Epithelial cell of esophagus (primary cell): ENCODE measurements around the gene SPDYE18.
"Not testable (repeated sequence)": the region's sequence is repeated elsewhere in the genome, so short reads cannot be mapped to it uniquely, and the experiment has no call there.

ENCODE experiments used
- DNase-seq: peaks from one replicate; pipeline ENCODE4 v3.0.0; 2010; ENCODE audit warnings: low read depth
- H3K4me3 ChIP-seq: 2 replicates; pipeline ENCODE4 v1.5.1; 2011; ENCODE audit warnings: mild to moderate bottlenecking, low read length, control low read depth

SPDYE18 gene

GRCh38 chr7:77006127-77007110 lies 55.9 kb downstream of the SPDYE18 start:
- DNase-seq, H3K4me3 ChIP-seq: not testable (repeated sequence)

- H3K4me3 ChIP-seq, DNase-seq: not testable (repeated sequence)
Measured at GRCh38 chr7:77005461-77006057, 56.8 kb downstream of the SPDYE18 start.

DNA sequence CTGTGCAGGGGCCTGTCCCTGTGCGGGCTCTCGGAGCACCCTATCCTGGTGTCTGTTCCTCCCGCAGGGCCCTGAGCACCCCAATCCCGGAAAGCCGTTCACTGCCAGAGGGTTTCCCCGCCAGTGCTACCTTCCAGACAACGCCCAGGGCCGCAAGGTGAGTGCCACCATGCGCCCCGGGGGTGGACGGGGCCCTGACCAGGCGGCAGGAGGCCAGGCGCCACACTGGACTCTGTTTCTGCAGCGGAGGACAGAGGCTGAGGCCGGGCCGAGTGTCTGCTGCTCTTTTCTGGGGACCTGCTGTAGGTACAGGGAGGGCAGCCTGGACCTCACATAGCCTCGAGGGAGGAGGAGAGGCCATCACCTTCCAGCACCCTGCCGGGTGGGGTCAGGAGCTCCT lies 58.2 kb downstream of the SPDYE18 start:
- H3K4me3 ChIP-seq, DNase-seq: not testable (repeated sequence)

DNA sequence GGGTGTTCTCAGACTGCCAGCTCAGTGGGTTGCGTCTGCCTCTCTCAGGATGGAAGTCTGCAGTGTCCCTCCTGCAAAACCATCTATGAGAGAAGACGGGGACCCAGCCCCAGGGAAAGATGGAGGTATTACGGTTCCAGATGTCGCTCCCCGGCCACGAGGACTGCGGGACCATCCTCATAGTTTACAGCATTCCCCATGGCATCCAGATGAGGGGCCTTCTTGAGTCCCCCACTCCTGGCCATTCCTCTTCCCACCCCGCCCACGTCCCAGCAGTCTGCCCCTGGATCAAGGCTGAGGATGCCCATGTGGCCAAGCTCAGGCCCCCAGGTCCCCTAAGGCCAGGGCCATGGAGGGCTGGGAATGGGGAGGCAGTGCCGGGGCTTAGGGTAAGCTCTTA lies 59.1 kb downstream of the SPDYE18 start:
- H3K4me3 ChIP-seq, DNase-seq: not testable (repeated sequence)

DNA sequence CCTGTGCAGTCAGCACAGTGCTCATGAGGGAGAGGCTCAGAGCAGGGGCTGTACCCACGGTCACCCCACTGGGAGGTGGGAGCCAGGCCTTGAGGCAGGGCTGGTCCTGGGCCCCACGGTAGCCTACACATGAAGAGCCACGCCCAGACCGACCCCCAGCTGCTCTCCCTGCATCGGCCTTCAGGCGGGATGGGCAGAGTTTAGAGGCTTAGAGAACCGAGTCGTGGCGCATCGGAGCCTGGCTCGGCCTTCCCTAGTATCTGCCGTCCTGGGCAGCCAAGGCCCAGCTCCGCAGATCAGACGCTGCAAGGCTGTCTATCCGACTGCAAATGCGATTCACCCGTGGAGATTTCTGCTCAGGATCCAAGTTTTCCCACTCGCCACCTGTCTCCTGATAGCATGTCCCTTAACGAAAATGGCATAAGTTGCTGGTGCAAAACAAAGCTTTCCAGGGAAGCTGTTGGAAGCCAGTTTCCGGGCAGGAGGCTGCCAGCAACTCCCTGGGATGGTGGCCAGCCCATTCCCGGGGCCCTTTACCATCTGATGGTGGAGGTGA lies 59.6 kb downstream of the SPDYE18 start:
- H3K4me3 ChIP-seq, DNase-seq: not testable (repeated sequence)

GRCh38 chr7:77002104-77002503 lies 60.3 kb downstream of the SPDYE18 start:
- not testable (repeated sequence) for H3K4me3 ChIP-seq, DNase-seq
